HG02623 (cell line): ENCODE results near the gene RTL1.

Source experiments
- ATAC-seq: cut with Tn5 transposase; IDR thresholded peaks from one replicate; pipeline ENCODE4 v1.9.1; 2021; ENCODE audit warnings: moderate library complexity; ENCODE audit not compliant: unreplicated experiment

Gene RTL1

DNA sequence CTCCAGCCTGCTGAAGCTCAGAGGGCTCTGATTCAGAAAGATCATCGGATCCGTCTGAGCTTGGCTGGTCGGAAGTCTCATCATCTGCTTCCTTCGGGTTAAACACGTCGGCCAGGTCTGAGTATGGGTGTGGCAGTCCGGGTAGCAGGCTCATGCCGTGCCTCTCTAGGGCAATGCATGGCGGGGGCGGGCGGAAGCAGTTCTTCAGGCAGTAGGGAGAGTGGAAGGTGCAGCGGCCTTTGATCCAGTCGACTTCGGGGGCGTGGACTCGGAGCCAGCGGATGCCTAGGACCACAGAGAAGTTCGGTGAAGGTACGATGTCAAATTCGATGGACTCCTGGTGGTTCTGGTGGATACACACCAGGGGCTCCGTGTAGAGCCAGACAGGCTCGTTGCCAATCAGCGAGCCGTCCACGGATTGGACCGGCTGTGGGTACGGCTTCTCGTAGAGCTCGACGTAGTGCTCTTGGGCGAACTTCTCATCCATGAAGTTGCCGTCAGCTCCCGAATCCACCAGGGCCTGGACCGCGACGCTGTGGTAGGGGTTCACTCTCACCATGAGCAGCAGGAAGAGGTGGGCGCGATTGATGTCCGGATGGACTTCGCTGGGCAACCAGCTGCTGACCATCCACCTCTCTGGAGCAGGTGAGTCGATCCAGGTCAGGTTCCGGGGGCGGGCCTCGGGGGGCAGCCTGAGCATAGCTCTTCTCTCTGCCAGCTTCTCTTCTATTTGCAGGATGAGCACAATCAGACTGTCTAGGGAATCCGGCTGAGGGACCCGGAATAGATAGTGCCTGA lies 20.3 kb downstream of the RTL1 start:
- ATAC-seq: no peak

DNA sequence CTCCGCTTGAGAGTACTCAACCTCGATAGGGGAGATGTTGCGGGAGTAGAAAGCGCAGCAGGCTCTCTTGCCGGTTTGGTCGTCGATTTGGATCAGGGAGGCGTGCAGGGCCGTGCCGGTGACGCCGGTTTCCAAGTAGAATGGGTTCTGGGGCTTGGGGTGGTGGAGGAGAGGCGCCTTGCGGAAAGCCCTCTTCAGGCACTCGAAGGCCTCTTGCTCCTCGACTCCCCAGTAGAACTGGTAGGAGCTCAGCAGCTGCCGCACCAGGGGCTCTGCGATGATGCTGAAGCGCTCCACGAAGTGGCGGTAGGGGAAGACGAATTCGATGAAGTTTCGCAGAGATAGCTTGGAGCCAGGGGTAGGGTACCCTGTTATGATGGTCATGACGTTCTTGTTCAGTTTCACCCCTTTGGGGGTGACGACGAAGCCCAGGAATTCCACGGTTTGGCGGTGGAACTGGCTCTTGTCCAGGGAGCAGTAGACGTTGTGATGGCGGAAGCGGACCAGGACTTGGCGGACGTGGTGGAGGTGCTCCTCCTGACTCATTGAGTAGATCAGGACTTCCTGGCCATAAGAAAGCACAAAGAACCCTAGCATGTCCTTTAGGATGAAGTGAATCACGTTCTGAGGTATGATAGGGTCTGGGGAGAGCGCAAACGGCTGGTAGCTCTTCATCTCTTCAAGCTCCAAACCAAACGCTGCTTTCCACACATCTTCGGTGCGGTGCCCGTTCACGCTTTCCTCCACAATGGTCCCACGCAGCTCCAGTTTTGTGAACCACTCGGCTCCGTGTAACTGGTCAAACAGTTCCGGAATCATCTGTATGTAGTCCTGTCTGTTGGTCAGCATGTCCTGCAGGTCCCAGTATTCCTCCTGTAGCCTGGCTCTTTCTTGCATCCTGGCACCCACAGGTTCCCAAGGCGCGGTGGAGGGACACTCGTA lies 21.2 kb downstream of the RTL1 start:
- no peak for ATAC-seq

DNA sequence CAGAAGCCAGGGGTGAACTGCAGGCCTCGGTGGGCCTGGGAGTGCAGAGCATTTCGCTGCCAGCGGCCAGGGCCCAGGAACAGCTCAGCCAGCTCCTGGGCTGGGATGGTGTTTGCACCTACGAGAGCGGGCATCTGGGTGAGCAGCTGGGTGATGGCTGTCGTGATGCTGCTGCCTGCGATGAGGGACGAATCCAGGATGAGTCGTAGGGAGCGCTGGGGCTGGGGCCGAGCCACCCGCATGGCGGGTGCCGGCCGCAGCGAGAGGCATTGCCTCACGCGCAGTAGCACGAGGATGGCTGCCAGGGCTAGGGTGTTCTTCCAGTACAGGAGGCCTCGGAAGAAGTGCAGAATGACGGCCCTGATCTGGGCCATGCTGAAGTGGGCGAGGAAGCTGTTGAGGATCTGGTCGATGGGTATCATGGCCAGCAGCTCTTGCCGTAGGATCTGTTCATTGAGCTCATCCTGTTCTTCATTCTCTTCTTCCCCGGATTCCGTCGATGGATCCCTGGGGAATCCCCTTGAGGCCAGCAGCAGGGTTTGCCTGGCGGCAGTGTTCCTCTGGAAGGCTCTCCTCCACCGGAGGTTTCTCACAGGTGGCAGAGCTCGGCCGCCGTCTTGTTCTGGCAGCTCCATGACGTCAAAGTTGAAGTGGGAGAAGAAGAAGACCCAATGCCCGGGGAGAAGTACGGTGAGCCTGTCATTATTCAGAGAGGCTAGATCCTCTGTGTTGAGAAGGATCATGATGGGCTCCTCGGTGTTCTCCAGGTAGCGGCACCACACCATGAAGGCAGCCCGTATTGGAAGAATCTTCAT lies 22.1 kb downstream of the RTL1 start:
- ATAC-seq: no peak

DNA sequence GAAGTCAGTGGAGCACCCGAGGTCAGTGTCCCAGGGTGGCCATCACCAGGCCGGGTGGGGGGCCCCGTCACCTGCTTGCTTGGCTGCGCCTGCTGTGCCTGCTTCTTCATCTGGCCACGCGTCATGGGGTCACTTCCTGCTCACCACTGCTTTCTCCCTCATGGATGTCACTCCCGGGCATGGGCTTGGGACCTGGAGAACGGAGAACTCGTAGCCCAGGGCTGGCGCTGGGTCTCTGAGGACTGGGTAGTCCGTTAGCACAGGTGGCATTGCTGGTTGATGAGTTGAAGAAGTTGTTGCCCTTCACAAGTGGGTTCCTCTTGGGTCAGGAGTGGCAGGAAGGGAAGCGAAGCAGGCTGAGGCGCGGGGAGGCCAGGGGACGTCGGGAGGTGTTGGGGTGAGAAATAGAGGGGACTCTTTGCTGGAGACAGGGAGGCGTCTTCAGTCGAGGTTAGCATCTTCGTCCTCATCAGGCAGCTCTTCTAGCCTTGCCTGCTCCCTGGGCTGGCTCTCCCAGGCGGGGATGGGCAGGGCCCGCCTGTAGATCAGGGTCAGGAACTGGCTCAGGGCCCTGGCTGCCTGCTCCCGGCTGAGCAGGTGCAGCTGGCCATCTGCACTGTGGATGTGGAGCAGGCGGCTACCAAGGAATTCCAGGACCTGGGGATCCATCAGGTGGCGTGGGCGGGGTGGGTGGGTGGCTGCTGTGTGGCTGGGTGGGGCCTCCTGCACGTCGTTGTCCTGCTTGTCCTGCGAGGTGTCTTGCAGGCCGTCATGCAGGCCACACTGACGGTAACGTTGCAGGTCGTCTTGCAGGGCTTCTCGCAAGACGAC lies 23.0 kb downstream of the RTL1 start:
- no peak for ATAC-seq

- ATAC-seq: no peak
Observed at GRCh38 chr14:100879782-100880181, 23.7 kb downstream of the RTL1 start.

DNA sequence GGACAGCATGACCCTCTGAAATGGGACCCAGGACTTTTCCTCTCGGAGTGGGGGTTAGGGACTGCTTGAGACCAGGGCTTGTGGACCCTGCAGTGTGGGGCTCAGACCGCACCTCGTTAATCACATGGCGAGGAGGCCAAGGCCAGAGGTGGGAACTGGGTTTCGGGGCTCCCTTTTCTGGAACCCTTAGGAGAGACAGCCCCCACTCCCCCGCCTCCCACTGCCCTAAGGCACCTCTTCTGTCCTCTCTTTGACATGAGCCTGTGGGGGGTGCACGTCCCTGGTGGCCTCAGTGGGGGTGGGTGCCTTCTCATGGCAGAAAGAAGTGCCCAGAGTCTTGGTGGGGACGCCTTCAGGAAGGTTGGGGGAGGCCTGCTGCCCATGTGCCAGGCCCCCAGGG lies 24.3 kb downstream of the RTL1 start:
- no peak for ATAC-seq

DNA sequence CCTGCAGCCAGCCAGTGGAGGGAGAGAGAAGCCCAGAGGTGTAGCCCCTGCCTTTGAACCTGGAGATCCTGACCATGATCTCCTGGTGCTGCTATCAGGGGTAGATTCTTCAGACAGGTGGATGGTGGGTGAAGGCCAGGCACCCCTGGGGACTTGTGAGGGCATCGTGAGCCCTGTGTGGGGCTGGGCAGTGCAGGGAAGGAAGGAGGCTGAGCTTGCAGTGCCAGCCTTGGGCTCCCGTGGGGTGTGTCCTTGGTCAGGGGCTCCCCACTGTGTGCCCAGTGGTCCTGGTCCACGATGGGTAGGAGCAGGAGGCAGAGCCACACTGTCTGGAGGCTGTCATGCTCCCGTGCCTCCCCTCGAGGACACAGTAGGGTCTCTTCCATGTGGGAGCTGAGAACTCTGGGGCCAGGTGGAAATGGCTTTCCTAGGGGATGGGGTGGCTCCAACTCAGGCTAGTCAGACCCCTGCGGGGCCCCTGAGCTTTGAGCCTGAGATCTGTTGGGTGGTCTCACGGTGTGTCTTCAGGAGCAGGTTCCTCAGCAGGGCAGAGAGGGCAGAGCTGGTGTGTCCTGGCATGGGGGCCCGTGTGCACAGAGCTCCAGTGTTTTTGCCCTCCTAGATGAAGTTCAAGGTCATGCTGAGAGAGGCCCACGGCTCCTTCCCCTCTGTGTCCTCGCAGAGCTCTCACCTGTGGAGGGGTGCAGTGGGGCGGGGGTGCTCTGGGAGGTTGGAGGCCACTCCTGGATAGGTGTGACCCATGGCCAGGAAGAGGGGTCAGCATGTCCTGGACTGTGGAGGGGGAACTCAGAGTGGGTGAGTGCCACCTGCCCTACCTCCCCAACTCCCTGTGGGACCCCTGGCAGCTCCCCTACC lies 25.0 kb downstream of the RTL1 start:
- no peak for ATAC-seq

DNA sequence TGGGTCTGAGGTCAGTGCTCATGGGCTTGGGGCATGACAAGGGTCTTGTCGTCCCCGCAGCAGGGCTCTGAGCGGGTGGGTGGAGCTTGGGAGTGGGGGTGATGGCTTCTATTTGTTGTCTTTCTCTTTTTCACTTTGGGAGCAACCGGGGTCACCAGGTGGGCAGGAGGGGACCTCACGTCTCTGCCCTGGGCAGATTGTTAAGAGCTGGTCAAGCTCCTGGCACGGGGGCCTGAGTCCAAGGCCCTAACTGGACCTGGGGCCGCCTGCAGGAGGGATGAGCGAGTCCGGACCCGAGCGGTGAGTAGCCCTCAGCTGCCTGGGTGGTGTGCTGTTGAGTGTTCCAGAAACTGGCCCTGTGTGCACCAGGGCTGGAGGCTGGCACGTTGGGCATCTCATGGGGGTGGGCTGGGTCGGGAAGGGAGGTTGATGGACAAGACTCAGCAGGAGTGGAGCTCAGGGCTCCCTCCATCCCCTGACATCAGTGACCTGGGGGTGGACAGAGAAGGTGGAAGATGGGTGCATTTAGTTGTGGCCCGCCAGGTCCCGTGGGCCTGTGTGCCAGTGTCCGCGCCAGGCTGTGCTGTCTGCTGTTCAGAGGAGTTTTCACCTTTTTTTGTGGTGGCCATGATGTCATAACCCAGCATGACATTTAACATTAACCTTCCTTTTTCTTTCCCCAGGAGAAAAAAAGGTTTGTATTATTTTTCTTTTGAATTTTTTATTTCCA lies 27.5 kb downstream of the RTL1 start:
- no peak for ATAC-seq

DNA sequence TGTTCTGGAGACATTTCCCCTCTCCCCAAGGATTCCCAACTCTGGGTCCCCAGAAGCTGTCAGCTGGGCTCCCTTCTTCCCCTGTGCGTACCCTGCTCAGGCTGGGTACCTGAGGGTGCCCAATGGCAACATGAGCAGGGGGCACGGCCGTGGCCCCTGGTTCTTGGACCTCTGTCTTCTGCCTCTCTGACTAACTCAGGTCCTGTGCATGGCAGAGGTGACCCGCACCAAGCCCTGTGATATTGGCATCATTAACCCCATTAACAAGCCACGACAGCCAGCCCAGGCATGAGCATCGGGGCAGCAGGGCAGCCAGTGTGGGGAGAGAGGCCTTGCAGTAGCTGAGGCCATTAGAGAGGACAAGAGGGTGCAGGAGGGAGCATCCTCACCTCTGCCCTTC lies 28.4 kb downstream of the RTL1 start:
- no peak for ATAC-seq

- ATAC-seq: no peak
Observed at GRCh38 chr14:100874411-100875091, 29.0 kb downstream of the RTL1 start.

GRCh38 chr14:100874051-100874410 lies 29.5 kb downstream of the RTL1 start:
- ATAC-seq: no peak

DNA sequence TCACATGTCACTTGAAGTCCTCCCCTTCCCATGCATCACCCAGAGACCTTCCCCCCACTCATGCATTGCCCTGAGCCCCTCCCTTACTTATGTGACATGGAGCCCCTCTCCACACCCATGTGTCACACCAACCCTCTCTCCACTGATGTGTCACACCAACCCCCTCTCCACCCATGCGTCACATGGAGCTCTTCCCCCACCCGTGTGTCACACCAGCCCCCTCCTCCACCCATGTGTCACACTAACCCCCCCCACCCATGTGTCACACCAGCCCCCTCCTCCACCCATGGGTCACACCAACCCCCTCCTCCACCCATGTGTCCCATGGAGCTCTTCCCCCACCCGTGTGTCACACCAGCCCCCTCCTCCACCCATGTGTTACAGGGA lies 30.4 kb downstream of the RTL1 start:
- no peak for ATAC-seq

DNA sequence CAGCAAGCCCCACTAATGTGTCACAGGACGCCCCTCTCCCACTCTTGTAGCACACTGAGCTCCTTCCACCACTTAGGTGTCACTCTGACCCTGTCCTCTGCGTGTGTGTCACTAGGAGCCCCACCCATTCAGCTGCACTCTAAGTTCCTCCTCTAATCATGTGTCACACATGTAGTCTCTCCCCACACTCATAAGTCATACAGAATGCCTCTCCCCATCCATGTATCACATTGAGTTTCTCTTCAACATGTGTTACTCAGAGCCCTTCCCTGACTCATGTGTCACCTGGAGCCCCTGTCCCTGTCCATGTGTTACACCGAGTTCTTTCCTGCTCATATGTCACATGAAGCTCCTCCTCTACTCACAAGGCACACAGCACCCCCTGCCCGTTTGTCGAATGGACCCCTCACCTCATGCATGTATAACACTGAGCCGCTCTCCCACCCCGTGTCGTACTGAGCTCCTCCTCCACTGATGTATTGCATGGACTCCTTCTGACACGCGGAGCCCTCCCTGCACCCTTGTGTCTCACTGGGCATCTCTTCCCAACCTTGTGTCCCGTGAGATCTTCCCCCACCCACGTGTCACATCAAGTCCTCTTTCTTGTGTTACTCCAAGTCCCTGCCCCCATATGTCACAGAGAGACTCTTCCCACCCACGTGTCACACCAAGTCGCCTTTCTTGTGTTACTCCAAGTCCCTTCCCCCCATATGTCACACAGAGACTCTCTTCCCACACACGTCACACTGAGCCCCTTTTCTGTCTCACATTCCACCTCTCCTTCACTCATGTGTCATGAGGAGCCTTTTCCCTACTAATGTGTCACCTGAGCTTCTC lies 31.0 kb downstream of the RTL1 start:
- ATAC-seq: no peak

DNA sequence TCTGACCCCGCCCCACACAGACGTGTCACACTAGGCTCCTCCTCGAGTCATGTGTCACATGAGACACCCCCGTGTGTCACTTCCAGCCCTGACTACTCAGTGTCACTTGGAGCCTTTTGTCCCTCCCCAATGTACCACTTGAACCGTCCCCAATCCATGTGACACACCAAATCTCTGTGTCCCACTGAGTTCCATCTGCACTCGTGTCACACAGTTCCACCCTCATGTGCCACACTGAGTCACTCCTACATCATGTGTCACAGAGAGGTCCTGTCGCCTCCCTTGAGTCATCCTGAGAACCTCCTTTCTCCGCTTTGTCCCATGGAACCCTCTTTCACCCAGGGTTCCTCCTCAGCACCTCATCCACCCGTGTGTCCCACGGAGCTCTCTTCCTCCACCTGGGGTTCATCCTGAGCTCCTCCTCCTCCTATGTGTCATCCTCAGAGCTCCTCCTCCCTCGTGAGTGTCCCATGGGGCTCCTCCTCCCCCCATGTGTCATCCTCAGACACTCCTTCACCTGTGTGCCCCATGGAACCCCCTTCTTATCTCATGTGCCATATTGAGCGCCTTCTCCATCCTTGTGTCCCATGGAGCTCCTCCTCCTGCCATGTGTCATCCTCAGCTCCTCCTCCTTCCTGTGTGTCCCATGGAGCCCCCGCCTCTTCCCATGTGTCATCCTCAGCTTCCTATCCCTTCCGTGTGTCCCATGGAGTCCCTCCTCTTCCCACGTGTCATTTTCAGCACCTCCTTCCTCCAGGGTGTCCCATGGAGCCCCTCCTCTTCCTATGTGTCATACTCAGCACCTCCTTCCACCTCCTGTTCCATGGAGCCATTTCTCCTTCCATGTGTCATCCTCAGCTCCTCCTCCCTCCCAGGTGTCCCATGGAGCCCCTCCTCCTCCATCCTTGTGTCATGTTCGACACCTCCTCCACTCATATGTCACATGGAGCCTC lies 32.0 kb downstream of the RTL1 start:
- no peak for ATAC-seq

- ATAC-seq: no peak
Observed at GRCh38 chr14:100868621-100869370, 34.7 kb downstream of the RTL1 start.
